Neutrophil (primary cell): ENCODE measurements around the gene RAD51AP2.

Experiments
- H3K27ac ChIP-seq: fragments of 200-600 bp; sonication (generic); 2 replicates; pipeline ENCODE4 v1.5.1; 2016; ENCODE audit warnings: mild to moderate bottlenecking, moderate library complexity
- H3K27me3 ChIP-seq: fragments of 200-600 bp; sonication (generic); 2 replicates; pipeline ENCODE4 v1.6.0; 2016; ENCODE audit warnings: mild to moderate bottlenecking
- H3K36me3 ChIP-seq: fragments of 200-600 bp; sonication (generic); 2 replicates; pipeline ENCODE4 v1.5.1; 2017
- H3K4me1 ChIP-seq, 2 experiments: fragments of 200-600 bp in 1 of 2; sonication (generic) in 1 of 2; 1 replicate in 1 of 2; 2 replicates in 1 of 2; pipeline versions ENCODE4 v1.5.1 to v1.6.1; 2013 to 2016; ENCODE audit warnings: low read depth in 1 of 2, low read length in 1 of 2, mild to moderate bottlenecking in 1 of 2, moderate library complexity in 1 of 2; ENCODE audit not compliant: control insufficient read depth in 1 of 2, insufficient read depth in 1 of 2
- H3K4me3 ChIP-seq, 2 experiments: fragments of 200-600 bp in 1 of 2; sonication (generic) in 1 of 2; 1 replicate in 1 of 2; 2 replicates in 1 of 2; pipeline ENCODE4 v1.5.1; 2013 to 2016; ENCODE audit warnings: low read depth in 1 of 2, low read length in 1 of 2, mild to moderate bottlenecking in 1 of 2, moderate library complexity in 1 of 2
- H3K9me3 ChIP-seq: fragments of 200-600 bp; sonication (generic); 2 replicates; pipeline ENCODE4 v1.5.1; 2016
- CTCF ChIP-seq: fragments of 200-600 bp; sonication (generic); IDR thresholded peaks from 2 replicates; pipeline ENCODE4 v1.5.1; 2016; ENCODE audit warnings: antibody characterized with exemption

Gene RAD51AP2

GRCh38 chr2:17533546-17533945 is 15.3 kb upstream of the RAD51AP2 start:
- Histone ChIP-seq H3K9me3 (no peaks in the 10 kb centered on the region), H3K4me3 (no peak overlapping the region), H3K4me1 (no peaks in the 10 kb centered on the region), H3K27ac (no peak overlapping the region), H3K27me3 (peaks cover 34% of the 10 kb centered on the region), H3K36me3 (no peaks in the 10 kb centered on the region)
- TF ChIP-seq CTCF, result no peak

GRCh38 chr2:17529771-17530170 is 11.5 kb upstream of the RAD51AP2 start:
- Histone ChIP-seq H3K36me3 (no peaks in the 10 kb centered on the region), H3K4me1 (no peaks in the 10 kb centered on the region), H3K27me3 (peaks cover 1% of the 10 kb centered on the region), H3K9me3 (no peaks in the 10 kb centered on the region), H3K4me3 (no peak overlapping the region), H3K27ac (no peak overlapping the region)
- no peak for TF ChIP-seq CTCF

GRCh38 chr2:17522303-17522702 is 4.1 kb upstream of the RAD51AP2 start:
- no peak for TF ChIP-seq CTCF
- H3K9me3 ChIP-seq, result no peaks in the 10 kb centered on the region
- H3K27ac ChIP-seq, result no peak overlapping the region
- H3K4me1 ChIP-seq, result no peaks in the 10 kb centered on the region
- no peaks in the 10 kb centered on the region for H3K36me3 ChIP-seq
- H3K27me3 ChIP-seq, result peaks cover 30% of the 10 kb centered on the region
- no peak overlapping the region for H3K4me3 ChIP-seq

GRCh38 chr2:17521621-17522020 is 3.4 kb upstream of the RAD51AP2 start:
- no peak for TF ChIP-seq CTCF
- Histone ChIP-seq H3K4me3 (no peak overlapping the region), H3K36me3 (no peaks in the 10 kb centered on the region), H3K27me3 (peaks cover 33% of the 10 kb centered on the region), H3K4me1 (no peaks in the 10 kb centered on the region), H3K27ac (no peak overlapping the region), H3K9me3 (no peaks in the 10 kb centered on the region)

GRCh38 chr2:17520761-17521160 is 2.5 kb upstream of the RAD51AP2 start:
- Histone ChIP-seq H3K9me3 (no peaks in the 10 kb centered on the region), H3K27ac (no peak overlapping the region), H3K27me3 (peaks cover 33% of the 10 kb centered on the region), H3K36me3 (no peaks in the 10 kb centered on the region), H3K4me1 (no peaks in the 10 kb centered on the region), H3K4me3 (no peak overlapping the region)
- no peak for TF ChIP-seq CTCF

- Histone ChIP-seq H3K9me3 (no peaks in the 10 kb centered on the region), H3K27me3 (peaks cover 33% of the 10 kb centered on the region)
Observed at GRCh38 chr2:17519486-17519885, 1.2 kb upstream of the RAD51AP2 start.

More at GRCh38 chr2:17519486-17519885, 1.2 kb upstream of the RAD51AP2 start:
- H3K27ac ChIP-seq, result no peak overlapping the region
- H3K4me3 ChIP-seq, result no peak overlapping the region
- H3K4me1 ChIP-seq, result no peaks in the 10 kb centered on the region
- TF ChIP-seq CTCF, result no peak
- no peaks in the 10 kb centered on the region for H3K36me3 ChIP-seq
